Left ventricle myocardium inferior (tissue), 1 donor: Measurements from ENCODE around the gene EFCAB12. TPM values are rescaled to one million over a fixed set of nuclear protein-coding genes. Genes with fewer than 3 reads are reported as not detected.

Experiments
- DNase-seq: peaks from one replicate; pipeline ENCODE4 v3.0.0-alpha.2; 2020
- H3K27ac ChIP-seq: fragments of 200-600 bp; replicated peaks from 2 replicates; pipeline ENCODE4 v1.8.0; 2021
- H3K27me3 ChIP-seq: fragments of 200-600 bp; 2 replicates; pipeline ENCODE4 v1.8.0; 2021; ENCODE audit warnings: low read depth
- H3K36me3 ChIP-seq: fragments of 200-600 bp; 2 replicates; pipeline ENCODE4 v1.8.0; 2021
- H3K4me1 ChIP-seq: fragments of 200-600 bp; 2 replicates; pipeline ENCODE4 v1.8.0; 2021
- H3K4me3 ChIP-seq: fragments of 200-600 bp; 2 replicates; pipeline ENCODE4 v1.8.0; 2021; ENCODE audit warnings: mild to moderate bottlenecking, moderate library complexity
- H3K9me3 ChIP-seq: fragments of 200-600 bp; replicated peaks from 2 replicates; pipeline ENCODE4 v1.8.0; 2021
- intact Hi-C: fragments of 100-400 bp; cut with micrococcal nuclease; formaldehyde crosslinking; loops from one replicate; pipeline ENCODE4 v1.11.0; 2022
- total RNA-seq: library from RNA; stranded (reverse); fragmentation: NEBNext Ultra II Directional; extraction: Animal tissue kit (Norgen Biotek cat#: 25700); gene quantifications from one replicate; pipeline ENCODE4 v1.2.1, GENCODE V29; 2021
- TF ChIP-seq, protein P1 (sequence below): fragments of 200-600 bp; IDR thresholded peaks from 2 replicates; pipeline ENCODE4 v1.8.0; 2021; ENCODE audit warnings: antibody characterized with exemption, mild to moderate bottlenecking, borderline replicate concordance
- donor health status: DM: no; HTN: yes; CAD: no; lungs with severe emphysema.

EFCAB12 gene
- total RNA-seq, 1 donor from 2014 or later, result not detected

DNA sequence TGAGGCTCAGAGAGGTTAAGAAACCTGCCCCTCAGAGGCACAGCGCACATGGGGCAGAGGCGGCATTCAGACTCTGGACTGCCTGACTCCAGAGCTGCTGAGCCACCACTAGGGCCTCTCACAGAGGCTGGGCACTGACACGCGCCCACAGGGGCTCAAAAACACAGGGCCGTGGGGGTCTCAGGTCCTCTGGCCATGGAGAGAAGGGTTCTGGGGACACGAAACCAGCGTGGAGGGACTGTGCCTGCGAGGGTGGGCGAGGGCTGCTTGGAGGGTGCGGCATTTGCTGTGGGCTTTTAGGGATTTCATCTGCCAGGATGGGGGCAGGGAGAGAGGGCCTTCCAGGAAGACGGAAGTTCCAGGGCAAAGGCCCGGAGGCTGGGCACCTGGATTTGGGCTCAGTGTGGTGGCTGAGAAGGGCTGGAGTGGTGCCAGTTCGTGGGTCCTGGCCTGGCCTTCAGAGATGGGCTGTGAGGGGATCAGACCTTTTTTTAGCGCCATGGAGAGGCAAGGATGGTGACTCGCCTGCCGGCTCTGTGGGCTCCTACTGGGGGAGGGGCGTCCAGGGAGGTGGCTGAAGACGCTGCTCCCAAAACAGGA lies 69.6 kb downstream of the EFCAB12 start:
- H3K27me3 ChIP-seq, result no peaks in the 10 kb centered on the region
- no peaks in the 10 kb centered on the region for H3K9me3 ChIP-seq
- intact Hi-C loops, result no loop called here
- H3K4me1 ChIP-seq, result peaks cover 3% of the 10 kb centered on the region
- H3K27ac ChIP-seq, result no peak overlapping the region
- H3K36me3 ChIP-seq, result no peaks in the 10 kb centered on the region
- no peak for DNase-seq
- TF ChIP-seq, protein P1, sequence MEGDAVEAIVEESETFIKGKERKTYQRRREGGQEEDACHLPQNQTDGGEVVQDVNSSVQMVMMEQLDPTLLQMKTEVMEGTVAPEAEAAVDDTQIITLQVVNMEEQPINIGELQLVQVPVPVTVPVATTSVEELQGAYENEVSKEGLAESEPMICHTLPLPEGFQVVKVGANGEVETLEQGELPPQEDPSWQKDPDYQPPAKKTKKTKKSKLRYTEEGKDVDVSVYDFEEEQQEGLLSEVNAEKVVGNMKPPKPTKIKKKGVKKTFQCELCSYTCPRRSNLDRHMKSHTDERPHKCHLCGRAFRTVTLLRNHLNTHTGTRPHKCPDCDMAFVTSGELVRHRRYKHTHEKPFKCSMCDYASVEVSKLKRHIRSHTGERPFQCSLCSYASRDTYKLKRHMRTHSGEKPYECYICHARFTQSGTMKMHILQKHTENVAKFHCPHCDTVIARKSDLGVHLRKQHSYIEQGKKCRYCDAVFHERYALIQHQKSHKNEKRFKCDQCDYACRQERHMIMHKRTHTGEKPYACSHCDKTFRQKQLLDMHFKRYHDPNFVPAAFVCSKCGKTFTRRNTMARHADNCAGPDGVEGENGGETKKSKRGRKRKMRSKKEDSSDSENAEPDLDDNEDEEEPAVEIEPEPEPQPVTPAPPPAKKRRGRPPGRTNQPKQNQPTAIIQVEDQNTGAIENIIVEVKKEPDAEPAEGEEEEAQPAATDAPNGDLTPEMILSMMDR, result no peak
- H3K4me3 ChIP-seq, result no peak overlapping the region

DNA sequence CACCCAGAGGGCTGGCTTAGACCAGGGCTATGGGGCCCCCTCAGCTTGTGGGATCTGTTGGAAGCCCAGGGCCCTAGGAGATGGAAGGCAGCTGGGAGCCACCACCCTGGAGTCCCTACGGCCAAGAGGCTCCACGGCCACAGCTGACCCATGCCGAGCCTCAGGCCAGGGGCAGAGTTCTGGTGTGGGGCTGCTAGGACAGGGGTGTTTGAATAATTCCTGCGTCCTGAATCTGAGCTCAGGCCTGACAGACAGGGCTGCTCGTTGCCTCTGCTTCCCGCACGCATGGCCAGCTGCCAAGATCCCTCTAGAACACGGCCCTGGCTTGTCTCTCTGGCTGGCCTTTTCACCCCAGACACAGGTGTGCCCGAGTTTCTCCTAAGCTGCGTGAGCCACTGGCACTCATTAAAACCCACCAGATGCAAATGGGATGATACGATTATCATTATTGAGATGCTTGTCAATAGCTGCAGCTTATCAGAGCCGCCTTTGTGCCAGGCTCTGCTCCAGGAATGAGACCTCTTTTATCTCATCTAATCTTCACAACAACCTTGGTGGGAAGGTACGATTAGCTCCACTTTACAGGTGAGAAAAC lies 70.2 kb downstream of the EFCAB12 start:
- Histone ChIP-seq H3K4me1 (peaks cover 9% of the 10 kb centered on the region), H3K27ac (no peak overlapping the region), H3K4me3 (no peak overlapping the region), H3K27me3 (no peaks in the 10 kb centered on the region), H3K36me3 (no peaks in the 10 kb centered on the region), H3K9me3 (no peaks in the 10 kb centered on the region)
- TF ChIP-seq, protein P1, result no peak
- no peak for DNase-seq
- intact Hi-C loops, result no loop called here

- Histone ChIP-seq H3K27me3 (no peaks in the 10 kb centered on the region), H3K27ac (no peak overlapping the region), H3K4me3 (no peak overlapping the region), H3K9me3 (no peaks in the 10 kb centered on the region), H3K36me3 (no peaks in the 10 kb centered on the region), H3K4me1 (peaks cover 15% of the 10 kb centered on the region)
- TF ChIP-seq, protein P1, result no peak
- intact Hi-C loops, result no loop called here
- no peak for DNase-seq
These were observed 70.8 kb downstream of the EFCAB12 start for GRCh38 chr3:129357616-129358015.

DNA sequence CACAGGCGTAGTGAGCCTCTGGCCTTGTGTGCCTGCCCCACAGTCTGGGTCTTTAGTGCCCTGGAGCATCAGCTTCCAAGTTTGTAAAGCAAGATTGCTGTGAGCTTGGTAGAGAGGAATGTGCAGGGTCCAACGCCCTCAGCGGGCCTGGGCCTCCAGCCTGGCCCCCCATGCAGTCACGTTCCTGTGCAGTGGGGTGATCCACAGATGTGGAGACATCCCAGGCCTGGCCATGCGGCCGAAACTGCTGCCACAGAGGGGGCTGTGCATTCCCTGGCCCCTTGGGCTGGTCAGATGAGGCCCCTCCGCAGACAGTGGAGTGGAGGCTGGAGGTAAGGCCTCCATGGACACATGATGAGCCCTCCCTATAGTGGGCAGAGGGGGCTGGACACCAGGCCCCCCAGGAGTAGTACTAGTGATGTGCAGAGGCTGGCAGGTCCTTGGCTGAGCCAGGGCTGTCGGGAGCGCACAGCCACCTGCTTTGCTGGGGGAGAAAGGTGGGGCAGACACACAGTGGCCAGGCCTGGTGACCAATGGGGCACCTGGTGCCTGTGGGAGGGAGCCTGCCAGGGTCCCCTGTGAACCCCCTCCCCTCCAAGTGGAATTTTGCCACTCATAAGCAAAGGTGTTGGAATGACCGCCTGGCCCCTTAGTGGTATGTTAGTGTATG lies 71.5 kb downstream of the EFCAB12 start:
- no peak overlapping the region for H3K27ac ChIP-seq
- intact Hi-C loops, result no loop called here
- H3K36me3 ChIP-seq, result no peaks in the 10 kb centered on the region
- peaks cover 18% of the 10 kb centered on the region for H3K4me1 ChIP-seq
- H3K27me3 ChIP-seq, result no peaks in the 10 kb centered on the region
- no peak overlapping the region for H3K4me3 ChIP-seq
- DNase-seq, result no peak
- no peaks in the 10 kb centered on the region for H3K9me3 ChIP-seq
- TF ChIP-seq, protein P1, result no peak

GRCh38 chr3:129353589-129353941 lies 74.9 kb downstream of the EFCAB12 start:
- no peaks in the 10 kb centered on the region for H3K27me3 ChIP-seq
- no peaks in the 10 kb centered on the region for H3K36me3 ChIP-seq
- no peak for DNase-seq
- H3K4me1 ChIP-seq, result peaks cover 23% of the 10 kb centered on the region
- intact Hi-C loops, result no loop called here
- TF ChIP-seq, protein P1, result no peak
- no peak overlapping the region for H3K4me3 ChIP-seq
- H3K9me3 ChIP-seq, result no peaks in the 10 kb centered on the region
- peak overlapping the region; percentile 76 for H3K27ac ChIP-seq
